Cardiac septum (tissue), 1 donor: Measurements from ENCODE around the gene MAPK6. TPM values are rescaled to one million over a fixed set of nuclear protein-coding genes. Genes with fewer than 3 reads are reported as not detected.
"Not testable (repeated sequence)": the region's sequence is repeated elsewhere in the genome, so short reads cannot be mapped to it uniquely, and the experiment has no call there.

Source experiments
- DNase-seq: peaks from one replicate; pipeline ENCODE4 v3.0.0-alpha.2; 2020; ENCODE audit warnings: low spot score
- intact Hi-C: fragments of 100-400 bp; cut with DNase I; formaldehyde crosslinking; loops from one replicate; pipeline ENCODE4 v1.14.0; 2022
- total RNA-seq: library from RNA; stranded (reverse); fragmentation: NEBNext Ultra II Directional; extraction: Animal tissue kit (Norgen Biotek cat#: 25700); gene quantifications from one replicate; pipeline ENCODE4 v1.2.1, GENCODE V29; 2021
- donor health status: DM: no; HTN: no; CAD: no.

Gene MAPK6
- total RNA-seq, 1 donor from 2014 or later = 20.1 TPM

DNA sequence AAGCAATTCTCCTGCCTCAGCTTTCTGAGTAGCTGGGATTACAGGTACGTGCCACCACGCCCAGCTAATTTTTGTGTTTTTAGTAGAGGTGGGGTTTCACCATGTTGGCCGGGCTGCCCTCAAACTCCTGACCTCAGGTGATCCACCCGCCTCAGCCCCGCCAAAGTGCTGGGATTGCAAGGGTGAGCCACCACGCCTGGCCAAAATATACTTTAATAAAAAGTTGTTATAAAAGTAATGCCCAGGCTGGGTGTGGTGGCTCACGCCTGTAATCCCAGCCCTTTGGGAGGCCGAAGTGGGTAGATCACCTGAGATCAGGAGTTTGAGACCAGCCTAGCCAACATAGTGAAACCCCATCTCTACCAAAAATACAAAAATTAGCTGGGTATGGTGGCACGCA is 77.5 kb downstream of the MAPK6 start:
- intact Hi-C loops, DNase-seq: not testable (repeated sequence)

DNA sequence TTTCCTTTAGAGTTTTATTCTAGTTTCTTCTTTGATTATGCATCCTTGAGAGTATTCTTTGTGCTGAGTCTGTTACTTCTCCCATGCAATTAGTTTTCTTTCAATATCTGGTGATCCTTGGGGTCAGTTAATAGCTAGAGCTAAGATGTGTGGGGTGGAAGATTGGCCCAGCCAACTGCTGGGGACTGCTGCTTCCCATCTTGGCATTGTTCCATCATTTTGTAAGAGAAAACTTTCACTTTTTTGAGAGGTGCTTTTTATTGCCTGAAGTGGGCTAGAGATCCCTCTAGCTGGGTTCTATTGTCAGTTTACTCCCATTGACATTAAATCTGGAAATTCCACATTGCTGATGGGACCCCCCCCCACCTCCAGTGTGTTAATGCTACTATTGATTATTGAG is 78.2 kb downstream of the MAPK6 start:
- intact Hi-C loops = no loop called here
- DNase-seq = no peak

DNA sequence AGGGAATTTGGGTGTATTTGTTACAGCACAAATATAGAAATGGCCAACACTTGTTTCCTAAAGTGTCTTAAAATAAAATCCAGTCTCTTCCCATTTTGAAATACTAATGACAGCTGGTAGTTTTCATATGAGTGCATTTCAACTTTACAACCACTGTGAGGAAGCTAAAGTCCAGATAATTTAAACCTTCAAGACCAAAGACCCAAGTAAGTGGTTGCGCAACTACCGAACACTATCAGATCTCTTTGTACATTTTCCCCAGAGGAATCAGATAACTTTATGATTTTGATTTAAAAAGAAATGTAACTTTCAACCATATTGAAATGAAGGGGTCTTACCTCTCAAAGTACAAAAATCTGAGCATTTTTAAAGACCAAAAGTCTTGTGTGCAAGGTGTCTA is 79.3 kb downstream of the MAPK6 start:
- intact Hi-C loops = no loop called here
- no peak for DNase-seq

DNA sequence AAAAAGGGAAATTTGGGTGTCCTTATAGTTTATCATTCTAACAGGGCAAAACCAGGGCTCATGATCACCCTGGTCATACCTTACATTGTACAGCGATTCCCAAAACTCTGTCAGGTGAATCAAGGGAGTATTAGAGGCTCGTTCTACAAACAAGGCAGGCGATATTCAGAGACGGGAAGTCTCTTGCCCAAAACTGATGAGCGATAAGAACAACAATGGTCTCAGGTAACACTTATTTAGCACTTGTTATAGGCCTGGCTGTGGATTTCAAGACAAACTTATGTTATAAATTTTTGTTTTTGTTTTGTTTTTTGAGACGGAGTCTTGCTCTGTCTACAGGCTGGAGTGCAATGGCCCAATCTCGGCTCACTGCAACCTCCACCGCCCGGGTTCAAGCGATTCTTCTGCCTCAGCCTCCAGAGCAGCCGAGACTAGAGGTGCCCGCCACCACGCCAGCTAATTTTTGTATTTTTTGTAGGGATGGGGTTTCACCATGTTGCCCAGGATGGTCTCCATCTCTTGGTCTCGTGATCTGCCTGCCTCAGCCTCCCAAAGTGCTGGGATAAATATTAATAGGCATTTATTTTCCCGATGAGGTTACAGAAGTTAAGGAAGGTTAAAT is 80.7 kb downstream of the MAPK6 start:
- DNase-seq = no peak
- intact Hi-C loops = no loop called here

DNA sequence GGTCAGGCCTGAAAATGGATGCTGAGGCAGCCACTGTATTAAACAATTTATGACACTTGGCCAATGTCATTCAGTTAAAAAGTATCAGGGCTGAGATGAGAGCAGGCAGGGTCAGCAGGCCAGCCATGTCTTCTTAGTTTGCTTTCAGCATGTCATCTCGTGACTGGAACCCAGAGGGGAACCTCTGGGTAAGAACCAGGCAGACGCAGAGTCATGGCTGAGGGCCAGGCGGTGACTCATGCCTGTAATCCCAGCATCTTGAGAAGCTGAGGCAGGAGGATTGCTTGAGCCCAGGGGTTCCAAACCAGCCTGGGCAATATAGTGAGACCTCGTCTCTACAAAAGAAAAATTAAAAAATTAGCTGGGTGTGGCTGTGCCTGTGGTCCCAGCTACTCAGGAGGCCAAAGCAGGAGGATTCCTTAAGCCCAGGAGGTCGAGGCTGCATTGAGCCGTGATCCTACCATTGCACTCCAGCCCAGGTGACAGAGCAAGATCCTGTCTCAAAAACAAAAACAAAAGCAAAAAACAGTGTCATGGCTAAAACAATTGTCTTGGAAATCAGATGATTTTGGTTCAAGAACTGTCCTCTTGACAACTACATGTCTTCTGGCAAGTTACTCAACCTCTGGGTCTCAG is 81.9 kb downstream of the MAPK6 start:
- intact Hi-C loops = no loop called here
- no peak for DNase-seq

DNA sequence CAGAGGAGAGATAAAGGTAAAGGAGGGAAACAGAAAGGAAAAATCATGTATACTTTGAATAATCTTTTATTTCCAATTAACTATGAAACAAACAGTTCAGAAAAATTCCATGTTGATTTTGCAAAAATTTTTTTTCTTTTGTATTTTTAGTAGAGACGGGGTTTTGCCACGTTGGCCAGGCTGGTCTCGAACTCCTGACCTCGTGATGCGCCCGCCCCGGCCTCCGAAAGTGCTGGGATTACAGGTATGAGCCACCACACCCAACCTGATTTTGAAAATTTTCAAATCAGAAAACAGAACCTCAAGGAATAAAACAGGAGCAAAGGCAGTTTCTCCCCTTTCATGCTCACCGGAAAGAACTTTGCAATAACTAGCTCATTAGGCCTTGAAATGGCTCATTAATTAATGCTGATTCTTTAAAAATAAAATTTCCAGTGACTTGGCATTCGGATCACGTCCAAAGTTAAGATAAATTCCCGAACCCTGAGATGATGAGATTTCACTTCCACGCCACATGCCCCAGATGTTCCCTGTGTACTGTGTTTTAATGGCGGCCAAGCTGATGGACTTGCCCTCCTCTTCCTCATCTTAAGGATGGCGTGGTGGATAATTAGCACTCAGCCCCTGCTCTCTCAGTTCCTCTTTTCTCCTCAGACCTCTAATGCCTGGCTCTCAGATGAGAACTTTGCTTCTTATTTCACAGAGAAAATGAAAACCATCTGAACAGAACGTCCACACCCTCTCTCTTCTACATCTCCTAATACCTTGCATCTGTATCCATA is 82.7 kb downstream of the MAPK6 start:
- no peak for DNase-seq
- intact Hi-C loops = no loop called here

DNA sequence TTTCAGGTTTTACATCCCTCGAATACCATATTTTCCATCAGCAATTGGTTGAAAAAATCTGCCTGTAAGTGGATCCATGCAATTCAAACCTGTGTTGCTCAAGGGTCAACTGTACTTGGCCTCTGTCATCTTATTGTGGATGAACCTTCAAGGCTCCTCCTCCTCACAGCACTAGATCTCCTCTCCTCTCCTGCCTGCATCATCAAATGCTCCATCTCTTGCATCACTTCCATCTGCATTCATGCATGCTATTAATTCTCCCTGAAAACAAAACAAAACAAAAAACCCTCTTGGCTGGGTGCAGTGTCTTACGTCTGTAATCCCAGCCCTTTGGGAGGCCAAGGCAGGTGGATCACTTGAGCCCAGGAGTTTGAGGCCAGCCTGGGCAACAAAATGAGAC is 83.4 kb downstream of the MAPK6 start:
- intact Hi-C loops = no loop called here
- no peak for DNase-seq

DNA sequence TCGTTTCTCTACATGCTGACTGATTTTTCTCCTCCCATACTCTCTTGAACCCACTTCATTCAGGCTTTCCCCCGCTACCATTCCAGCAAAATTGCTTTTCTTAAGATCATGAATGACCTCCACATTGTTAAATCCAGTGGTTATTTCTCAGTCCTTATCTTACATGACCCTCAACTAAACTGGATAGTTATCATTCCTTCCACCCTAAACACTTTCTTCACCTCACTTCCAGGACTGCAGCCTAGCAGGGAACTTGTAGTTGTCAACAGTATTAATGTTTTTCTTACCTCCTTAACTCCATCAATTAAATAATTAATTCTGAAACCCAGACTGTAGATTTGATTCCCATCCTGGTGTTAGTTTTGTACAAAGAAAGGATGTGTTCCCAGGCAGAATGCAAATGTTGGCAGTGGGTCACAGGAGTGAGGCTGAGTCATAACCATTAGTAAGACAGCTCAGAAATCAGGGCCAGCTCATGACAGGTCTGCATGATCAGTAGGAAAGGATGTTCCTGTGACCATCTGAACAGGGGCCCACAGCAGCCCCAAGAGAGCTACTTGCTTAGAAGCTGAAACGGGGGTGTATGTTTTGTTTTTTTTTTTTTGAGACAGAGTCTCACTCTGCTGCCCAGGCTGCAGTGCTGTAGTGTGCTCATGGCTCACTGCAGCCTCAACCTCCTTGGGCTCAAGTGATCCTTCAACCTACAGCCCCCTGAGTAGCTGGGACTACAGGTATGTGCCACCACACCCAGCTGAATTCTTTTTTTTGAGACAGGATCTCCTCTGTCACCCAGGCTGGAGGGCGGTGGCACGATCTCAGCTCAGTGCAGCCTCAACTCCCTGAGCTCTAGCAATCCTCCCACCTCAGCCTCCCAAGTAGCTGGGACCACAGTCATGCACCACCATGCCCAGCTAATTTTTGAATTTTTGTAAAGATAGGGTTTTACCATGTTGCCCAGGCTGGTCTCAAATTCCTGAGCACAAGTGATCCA is 84.5 kb downstream of the MAPK6 start:
- DNase-seq = no peak
- intact Hi-C loops = no loop called here

DNA sequence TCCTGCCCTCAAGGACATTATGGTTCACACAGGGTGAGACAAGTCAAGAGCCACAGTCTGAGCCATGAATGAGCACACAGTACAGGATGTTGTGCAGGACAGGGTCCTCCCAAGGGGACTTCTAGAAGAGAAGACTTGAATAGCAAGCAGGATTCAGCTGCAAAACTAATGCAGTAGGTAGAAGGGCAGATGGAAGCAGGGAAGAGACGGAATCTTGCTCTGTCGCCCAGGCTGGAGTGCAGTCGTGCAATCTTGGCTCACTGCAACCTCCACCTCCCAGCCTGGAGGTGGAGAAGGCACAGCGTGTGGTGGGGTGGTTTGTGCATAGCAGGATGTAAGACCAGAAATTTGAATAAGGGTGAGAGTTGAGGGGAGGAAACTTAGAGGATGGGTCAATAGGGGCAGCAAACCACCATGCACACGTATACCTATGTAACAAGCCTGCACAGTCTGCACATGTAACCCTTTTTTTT is 85.5 kb downstream of the MAPK6 start:
- intact Hi-C loops = no loop called here
- DNase-seq = no peak

DNA sequence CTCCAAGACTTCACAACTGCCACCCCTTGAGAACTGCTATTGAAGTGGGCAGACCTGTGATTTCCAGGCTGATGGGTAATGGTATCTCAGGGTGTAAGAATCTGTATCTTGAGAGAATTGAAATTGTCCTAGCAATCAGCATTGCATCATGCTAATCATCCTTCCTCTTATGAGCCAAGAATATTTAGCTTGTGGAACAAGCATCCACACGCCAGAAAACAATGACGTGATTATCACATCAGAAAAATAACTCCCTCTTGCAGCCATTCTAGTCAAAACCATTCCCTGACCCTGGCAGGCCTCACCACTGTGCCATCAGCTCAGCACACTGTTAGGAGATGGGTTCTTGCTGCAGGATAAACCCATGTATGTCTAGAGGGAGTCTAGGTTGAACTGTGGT is 86.8 kb downstream of the MAPK6 start:
- no peak for DNase-seq
- intact Hi-C loops = no loop called here

DNA sequence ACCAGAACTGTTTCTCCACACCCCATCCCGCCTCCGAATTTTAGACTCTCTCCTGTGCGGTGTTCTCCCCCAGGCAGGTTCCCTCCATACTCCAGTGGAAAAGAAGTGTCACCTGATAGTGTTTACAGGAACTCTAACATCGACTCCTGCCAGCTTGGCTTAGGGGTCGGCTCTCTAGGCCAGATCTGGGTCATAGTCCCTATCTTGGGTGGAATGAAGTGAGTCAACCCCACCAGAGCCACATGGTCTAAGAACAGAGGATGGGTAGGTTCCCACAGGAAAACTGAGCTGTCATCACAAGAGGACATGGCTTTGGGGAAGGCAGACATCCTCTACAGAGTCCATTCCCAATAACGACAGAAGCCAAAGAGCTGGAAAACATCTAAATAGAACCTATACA is 87.6 kb downstream of the MAPK6 start:
- no peak for DNase-seq
- intact Hi-C loops = no loop called here

DNA sequence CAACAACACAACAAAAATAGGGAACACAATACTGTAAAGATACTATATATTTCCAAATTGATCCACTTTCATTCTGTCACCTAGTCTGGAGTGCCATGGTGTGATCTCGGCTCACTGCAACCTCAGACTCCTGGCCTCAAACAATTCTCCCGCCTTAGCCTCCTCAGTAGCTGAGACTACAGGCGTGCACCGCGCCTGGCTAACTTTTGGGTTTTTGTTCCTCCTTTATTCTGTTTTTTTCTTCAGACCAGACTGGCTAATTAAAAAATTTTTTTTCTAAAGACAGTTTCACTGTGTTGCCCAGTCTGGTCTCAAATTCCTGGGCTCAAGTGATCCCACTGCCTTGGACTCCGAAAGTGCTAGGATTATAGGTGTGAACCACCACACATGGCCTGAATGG is 88.2 kb downstream of the MAPK6 start:
- DNase-seq = no peak
- intact Hi-C loops = no loop called here

DNA sequence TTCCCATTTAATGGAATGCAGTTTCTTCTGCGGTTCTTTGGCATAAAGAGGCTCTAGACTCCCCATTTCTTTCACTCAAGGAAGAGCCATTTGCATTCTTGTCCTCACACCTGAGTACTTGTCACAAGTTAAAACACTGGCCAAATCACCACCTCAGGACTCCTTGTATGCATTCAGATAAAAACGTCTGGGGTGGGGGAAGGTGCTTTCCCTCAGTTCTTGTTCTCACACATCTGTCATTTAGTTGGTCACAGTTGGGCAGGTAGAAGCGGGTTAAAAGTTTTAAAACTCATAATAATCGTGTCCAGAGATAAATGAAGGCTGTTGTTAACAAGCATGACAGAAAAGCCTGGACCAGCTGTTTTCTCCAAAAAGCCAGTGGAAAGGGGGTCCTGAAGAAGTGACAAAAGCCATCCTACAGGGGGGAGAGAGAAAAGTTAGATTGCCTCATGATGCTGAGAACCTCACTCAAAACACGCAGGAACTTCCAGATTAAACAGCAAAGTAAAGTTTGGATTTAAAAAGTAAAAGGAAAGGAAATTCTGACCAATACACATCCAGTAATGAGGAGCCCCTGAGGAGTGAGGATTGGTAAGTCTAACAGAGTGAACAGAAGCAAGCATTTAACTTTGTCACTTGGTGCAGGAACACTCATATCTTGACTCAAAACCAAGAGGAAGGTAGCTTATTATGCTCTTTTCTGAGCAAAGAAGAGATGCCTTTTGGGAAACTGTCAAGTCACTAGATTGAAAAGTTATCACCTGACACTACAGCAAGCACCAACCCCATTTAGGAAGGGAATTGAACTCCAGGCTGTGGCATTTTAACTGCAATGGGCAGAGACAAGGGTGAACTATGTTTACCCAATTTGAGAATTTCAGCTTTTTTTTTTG is 90.8 kb downstream of the MAPK6 start:
- intact Hi-C loops = no loop called here
- no peak for DNase-seq

DNA sequence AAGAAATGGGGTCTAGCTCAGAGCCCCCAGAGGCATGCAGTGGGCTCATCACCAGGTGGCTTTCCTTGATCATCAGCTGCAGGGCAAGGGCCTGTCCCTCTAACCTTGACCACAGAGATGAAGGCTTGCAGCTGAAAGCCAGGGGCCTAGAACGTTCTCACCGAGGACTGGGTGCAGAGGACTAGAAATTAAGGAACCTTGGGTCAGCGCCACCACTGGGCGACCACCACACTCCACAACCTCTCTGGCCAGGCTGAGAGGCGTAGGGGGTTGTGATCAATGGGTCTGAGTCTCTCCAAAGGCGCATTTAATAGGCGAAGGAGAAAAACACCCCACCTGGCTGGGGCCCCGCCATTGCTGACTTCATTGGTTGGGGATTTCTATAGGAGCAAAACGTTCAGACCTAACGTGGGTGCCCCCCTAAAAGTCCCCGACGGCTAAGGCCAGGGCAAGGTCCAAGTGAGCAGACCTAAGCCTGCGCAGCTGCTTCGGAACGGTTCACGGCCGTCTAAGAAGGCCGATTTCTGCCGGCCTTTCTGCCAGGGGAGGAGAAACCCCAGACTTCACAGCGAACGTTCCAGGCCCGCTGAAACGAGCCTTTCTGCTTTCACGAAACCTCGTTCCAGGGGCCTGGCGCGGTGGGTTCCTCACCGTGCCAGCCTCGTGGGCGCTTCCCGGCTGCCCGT is 92.6 kb downstream of the MAPK6 start:
- no peak for DNase-seq
- intact Hi-C loops = no loop called here

DNA sequence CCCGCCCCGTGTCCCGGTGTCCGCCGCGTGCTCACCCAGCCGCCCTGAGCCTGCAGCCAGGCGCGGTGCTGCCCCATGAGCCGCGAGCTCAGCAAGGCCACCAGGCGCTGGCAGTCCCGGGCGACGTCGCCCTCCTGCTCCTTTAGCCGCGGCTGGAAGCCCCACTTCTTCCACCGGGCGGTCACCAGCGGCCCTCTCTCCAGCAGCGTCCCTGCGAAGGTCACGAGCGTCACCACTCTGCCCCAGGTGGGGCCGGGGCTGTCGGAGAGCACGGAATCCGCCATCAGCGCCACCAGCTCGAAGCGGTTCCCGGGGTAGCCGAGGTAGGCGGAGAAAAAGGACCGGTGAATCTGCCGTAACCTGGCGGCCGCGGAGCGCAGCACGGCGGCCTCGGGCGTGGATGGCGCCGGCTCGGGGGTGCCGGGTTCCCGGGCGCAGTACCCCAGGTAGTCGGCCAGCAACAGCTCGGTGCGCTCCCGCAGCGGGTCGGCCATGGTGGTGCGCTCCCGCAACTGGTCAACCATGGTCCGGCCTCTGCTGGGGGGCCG is 93.3 kb downstream of the MAPK6 start:
- intact Hi-C loops = no loop called here
- no peak for DNase-seq

DNA sequence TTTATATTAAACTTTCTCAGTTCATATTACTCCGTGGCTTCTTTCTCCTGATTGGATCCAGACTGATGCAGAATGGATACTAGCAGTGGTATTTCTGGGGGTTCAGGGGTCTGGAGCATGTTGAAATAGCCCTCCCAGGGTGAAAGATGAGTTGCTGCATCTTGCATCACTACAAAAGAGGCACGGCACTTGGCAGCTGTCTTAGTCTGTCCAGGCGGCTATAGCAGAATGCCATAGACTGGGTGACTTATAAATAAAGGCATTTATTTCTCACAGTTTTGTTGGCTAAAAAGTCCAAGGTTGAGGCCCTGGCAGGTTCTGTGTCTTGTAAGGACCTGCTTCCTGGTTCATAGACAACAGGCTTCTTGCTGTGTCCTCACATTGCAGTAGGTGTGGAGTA is 94.2 kb downstream of the MAPK6 start:
- DNase-seq = no peak
- intact Hi-C loops = no loop called here

DNA sequence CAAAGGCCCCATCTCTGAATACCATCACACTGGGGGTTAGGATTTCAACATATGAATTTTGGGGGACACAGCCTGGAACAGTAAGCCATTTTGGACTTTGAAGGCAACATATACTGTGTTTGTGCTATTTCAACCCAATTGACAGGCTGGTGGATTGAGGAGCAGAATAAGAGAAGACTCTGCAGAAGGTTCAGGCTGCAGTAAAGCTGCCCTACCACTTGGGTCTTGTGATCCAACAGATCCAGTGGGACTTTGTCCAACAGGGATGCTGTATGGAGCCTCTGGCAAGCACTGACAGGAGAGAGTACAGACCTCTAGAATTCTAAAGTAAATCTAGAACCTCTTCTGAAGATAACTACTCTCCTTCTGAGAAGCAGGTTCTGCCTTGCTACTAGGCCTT is 94.7 kb downstream of the MAPK6 start:
- intact Hi-C loops = no loop called here
- no peak for DNase-seq
